ENCODE measurements around the gene ASPHD2.
"Not testable (repeated sequence)": the region's sequence is repeated elsewhere in the genome, so short reads cannot be mapped to it uniquely, and the experiment has no call there.

ASPHD2 gene

GRCh38 chr22:26416670-26417276 is 12.3 kb upstream of the ASPHD2 start:
- peak; percentile 70 for DNase-seq (ENCODE audit: low read depth)

DNA sequence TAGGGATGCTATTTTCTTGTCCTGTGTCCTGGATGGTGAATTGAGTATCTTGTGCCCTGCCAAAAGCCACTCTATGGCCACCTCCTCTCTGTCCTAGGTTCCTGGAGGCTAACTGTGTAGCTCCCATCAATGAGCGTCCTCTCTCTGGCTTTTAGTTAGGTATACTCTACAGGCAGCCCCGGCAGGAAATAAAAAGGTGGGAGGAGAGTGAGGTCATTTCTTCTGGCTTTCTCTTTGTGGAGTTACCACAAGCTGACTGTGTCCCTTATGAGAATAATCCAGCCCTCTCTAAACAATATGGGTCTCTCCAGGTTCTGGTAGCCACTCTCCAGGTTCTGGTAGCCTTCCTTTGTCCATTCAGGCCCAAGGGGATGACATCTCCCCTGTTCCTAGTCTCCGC is 11.7 kb upstream of the ASPHD2 start:
- DNase-seq (ENCODE audit: low read depth): no peak

DNA sequence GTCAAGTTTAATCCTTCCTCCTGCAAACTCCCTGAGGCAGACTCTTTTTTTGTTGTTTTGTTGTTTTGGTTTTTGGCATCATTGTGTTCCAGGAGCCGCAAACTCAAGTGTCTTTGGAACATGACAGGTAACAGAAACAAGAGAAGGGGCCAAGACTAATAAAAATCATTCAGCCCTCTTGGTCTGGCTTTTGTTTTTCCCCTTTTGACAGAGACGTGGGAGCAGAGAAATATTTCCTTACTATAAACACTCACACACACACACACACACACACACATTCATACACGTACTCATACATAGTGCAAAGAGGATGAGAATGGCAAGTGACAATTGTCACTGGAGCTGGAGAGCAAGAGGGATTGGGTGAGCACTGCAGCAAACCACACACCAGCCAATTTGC is 10.4 kb upstream of the ASPHD2 start:
- DNase-seq (ENCODE audit: low read depth): no peak

DNA sequence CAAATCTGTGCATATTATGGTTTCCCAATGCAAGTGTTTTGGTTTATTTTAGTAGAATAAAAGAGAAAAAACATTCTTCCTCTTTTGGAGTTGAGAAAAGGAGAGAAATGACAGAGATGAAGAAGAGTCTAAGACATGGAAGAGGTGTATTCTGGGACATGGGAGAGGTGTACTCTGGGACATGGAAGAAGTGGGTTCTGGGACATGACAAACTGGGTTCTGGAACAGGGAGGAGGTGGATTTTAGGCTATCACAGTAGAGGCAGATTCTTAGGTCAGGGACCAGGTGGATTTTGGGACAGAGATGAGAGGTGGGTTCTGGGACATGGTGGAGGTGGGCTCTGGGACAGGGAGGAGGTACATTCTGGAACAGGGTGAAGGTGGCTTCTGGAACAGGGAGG is 2.1 kb upstream of the ASPHD2 start:
- DNase-seq (ENCODE audit: low read depth): no peak

GRCh38 chr22:26429458-26430286 is 612 bp downstream of the ASPHD2 start:
- no peak for DNase-seq (ENCODE audit: low read depth)

- no peak for DNase-seq (ENCODE audit: low read depth)
These were observed 1.5 kb downstream of the ASPHD2 start for GRCh38 chr22:26430600-26430999.

- no peak for DNase-seq (ENCODE audit: low read depth)
These were observed 2.4 kb downstream of the ASPHD2 start for GRCh38 chr22:26431261-26431995.

DNA sequence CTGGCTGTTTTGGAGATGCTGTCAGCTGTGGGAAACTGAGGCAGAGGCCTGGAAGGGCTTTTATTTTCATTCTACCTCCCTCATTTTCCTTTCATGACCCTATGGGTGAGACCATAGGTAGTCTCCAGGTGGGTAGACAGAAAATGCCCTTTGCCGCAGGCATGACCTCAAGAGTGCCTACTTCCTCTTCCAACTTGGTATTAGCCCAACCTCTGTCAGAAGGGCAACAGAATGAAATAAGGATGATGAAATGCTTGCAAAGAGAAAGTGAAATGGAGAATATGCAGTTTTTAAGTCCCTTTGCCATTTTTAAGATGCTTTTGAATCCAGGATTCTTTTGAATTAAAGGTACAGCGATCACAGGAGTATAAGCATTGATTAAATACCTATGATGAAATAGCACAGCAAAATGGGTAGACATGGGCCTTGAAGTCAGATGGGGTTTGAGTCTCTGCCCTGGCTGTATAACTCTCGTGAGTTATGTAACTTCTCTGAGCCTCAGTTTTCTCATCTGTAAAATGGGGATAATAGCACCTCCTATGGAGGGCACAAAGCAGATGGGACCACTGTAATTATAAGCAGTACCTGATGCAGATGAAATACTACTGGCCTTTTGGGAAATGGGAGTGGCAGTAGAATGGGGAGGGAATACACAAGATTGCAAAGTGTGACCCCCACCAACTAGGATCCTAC is 3.7 kb downstream of the ASPHD2 start:
- no peak for DNase-seq (ENCODE audit: low read depth)

- no peak for DNase-seq (ENCODE audit: low read depth)
These were observed 4.7 kb downstream of the ASPHD2 start for GRCh38 chr22:26433805-26434204.

DNA sequence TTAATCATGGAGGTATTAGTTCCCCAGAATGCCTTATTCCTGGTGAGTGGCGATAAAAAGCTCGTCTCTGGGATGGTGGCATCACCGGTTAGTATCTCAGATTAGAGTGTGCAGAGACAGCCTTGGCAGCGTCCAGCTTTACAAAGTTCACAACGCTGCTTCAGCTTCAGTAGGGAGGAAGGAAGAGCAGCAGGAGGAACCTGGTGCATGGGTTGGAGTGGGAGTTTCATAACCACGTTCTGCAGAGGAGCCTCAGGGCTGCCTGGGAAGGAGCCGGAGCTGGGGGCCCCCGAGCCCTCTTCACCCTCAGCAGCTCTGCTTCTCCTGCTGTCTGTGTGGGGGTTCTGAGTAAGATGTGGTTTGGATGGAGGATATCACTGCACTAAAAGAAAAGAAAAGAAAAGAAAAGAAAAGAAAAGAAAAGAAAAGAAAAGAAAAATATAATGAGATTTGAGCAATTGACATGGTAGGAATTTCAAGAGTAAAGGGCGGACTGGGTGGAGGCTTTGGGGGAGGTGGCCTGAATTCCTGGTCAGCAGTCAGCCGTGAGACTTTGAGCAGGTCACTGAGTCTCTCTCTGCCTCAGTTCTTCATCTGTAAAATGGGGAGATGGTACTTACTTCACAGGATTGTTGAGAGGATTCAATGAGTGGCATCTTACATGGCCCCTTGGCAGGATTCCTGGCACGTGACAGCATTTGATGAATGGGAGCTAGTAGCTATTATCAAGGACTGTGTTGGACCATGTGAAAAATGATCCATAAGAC is 6.5 kb downstream of the ASPHD2 start:
- no peak for DNase-seq (ENCODE audit: low read depth)

GRCh38 chr22:26436903-26437515 is 7.9 kb downstream of the ASPHD2 start:
- no peak for DNase-seq (ENCODE audit: low read depth)

GRCh38 chr22:26437694-26438392 is 8.8 kb downstream of the ASPHD2 start:
- no peak for DNase-seq (ENCODE audit: low read depth)

- DNase-seq (ENCODE audit: low read depth): not testable (repeated sequence)
These were observed 9.7 kb downstream of the ASPHD2 start for GRCh38 chr22:26438776-26439175.

GRCh38 chr22:26439559-26439958 is 10.5 kb downstream of the ASPHD2 start:
- DNase-seq (ENCODE audit: low read depth): no peak

- no peak for DNase-seq (ENCODE audit: low read depth)
These were observed 13.2 kb downstream of the ASPHD2 start for GRCh38 chr22:26442086-26442756.

DNA sequence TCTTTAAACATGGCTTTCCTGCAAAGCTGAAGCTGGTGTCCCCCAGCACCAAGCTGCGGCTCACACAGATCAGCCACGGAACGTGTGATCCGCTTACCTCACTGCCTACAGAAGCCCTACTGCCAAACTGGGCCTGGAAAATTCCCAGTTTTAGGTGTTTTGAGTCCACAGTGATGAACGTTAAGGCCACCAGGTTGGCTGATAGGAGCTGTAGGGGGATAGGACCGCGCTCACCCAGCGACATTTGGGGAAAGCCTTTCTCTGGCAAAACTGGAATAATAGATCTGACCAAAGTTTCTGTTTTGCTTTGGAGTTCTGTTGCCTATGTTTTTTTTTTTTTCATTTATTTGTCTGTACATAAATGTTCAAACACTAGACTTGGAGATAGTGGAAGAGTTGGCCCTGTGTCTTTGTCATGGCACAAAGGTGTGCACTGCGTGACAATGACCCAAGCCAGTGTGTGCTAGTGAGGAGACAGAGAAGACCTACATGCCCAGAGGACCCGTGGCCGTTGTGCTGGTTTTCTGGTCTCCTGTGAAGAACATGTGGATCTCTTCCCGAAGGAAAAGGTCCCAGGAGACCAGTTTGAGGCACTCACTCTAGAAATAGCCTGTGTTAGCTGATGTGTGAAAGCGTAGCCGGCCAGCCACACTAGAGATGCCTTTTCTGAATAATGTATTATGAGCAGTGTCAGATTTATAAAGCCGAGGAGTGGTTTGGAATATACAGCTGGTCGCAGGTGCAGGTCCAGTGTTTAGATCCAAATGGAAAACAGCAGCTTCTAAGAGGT is 15.0 kb downstream of the ASPHD2 start:
- no peak for DNase-seq (ENCODE audit: low read depth)

DNA sequence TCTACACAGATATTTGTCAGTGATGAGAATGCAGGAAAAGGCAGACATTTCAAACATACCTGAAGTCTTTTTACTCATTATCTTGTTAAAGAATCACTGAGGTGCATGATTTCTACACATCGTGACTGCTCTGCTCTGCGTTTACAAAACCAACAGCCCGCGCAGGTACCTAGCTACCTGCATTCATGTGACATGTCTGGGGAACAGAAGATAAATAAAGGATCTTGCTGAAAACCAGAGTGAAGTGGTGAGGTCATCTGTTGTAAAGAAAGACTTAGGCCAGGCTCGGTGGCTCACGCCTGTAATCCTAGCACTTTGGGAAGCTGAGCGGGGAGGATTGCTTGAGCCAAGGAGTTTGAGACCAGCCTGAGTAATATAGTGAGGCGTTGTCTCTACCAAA is 15.7 kb downstream of the ASPHD2 start:
- no peak for DNase-seq (ENCODE audit: low read depth)

DNA sequence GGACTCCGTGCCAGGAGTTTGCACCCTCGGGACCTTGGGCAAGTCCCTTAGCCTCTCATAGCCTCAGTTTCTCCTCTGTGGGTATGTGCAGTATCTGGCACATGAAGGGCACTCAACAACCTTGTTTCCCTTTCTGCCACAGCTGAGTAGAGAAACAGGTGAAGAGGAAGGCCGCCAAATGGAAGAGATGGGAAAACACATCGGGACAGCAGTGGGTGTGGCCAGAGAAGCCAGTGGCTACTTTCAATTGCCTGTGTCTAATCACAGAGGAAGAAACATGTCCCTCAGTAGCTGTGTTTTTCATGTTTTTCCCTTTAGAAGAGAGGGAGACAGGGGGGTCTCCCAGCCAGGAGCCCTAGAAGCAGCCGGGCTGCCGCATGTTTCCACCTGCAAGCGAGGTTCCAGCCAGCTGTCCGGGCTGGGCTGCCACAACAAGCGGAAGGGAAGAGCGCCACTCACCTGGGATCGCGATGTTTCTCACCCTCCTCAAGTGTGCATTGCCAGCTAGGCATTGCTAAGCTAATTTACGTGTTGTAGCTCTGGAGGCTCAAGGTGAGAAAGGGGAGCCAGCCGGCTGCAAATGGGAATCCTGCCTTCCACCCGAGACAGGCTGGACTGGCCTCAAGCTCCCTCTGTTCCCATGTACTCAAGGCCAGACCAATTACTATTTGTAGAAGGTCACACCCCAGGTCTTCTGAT is 16.7 kb downstream of the ASPHD2 start:
- no peak for DNase-seq (ENCODE audit: low read depth)

Measured in iris pigment epithelial cell (primary cell).